Cardiac atrium fibroblast (primary cell): ENCODE data around the gene UBE3B. TPM values are rescaled to one million over a fixed set of nuclear protein-coding genes. Genes with fewer than 3 reads are reported as not detected.

Source experiments
- total RNA-seq: library from RNA; depleted of rRNA; stranded (reverse); fragments of >200 nt; gene quantifications from 2 replicates; pipeline ENCODE4 v1.2.3, GENCODE V29; 2015

UBE3B gene, protein sequence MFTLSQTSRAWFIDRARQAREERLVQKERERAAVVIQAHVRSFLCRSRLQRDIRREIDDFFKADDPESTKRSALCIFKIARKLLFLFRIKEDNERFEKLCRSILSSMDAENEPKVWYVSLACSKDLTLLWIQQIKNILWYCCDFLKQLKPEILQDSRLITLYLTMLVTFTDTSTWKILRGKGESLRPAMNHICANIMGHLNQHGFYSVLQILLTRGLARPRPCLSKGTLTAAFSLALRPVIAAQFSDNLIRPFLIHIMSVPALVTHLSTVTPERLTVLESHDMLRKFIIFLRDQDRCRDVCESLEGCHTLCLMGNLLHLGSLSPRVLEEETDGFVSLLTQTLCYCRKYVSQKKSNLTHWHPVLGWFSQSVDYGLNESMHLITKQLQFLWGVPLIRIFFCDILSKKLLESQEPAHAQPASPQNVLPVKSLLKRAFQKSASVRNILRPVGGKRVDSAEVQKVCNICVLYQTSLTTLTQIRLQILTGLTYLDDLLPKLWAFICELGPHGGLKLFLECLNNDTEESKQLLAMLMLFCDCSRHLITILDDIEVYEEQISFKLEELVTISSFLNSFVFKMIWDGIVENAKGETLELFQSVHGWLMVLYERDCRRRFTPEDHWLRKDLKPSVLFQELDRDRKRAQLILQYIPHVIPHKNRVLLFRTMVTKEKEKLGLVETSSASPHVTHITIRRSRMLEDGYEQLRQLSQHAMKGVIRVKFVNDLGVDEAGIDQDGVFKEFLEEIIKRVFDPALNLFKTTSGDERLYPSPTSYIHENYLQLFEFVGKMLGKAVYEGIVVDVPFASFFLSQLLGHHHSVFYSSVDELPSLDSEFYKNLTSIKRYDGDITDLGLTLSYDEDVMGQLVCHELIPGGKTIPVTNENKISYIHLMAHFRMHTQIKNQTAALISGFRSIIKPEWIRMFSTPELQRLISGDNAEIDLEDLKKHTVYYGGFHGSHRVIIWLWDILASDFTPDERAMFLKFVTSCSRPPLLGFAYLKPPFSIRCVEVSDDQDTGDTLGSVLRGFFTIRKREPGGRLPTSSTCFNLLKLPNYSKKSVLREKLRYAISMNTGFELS
- total RNA-seq: 36.5 and 53.6 TPM in 2 replicates

DNA sequence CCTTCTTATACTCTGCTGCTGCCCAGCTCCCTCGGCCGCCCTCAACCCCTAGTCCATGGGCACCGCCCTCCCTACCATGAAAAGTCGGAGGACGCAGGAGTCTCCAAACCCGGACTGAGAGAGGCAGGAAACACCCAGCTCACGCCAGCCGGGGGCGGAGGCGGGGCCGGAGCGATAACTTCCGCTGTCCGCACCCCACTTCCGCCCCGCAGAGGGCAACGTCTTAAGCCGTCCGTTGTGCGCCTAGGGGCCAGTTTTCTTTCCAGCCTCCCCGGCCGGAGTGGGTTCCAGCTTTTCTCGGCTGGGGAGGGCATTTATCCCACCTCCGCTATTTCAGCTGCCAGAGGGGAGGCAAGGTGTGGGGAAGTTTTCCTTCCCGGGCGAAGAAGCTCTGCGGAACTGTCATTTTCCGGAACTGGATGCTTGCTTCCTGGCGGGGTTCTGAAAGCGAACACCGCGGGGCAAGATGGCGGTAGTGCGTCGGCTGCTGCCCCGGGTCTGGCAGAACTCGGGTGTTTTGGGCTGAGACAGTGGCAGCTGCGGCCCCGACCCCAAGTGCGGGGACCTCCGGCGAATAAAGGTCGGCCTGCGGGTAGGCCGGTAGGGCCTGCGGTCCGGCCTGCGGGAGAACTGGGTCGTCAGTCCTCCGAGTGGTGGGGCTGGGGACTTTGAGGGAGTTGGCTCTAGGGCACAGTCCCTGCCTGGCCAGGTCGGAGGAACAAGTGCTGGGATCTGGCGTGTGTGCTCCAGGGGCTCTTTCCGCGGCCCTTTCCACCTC lies at the start of gene UBE3B, which contains the start of gene KCTD10:
UBE3B (plus strand) TSS at position 450 of the 778 bp plus-strand sequence. CDS start 5,918 bp downstream, outside the sequence.
KCTD10 (minus strand) TSS at position 116 of the 778 bp plus-strand sequence; CDS start at position 78, 38 bp downstream.

DNA sequence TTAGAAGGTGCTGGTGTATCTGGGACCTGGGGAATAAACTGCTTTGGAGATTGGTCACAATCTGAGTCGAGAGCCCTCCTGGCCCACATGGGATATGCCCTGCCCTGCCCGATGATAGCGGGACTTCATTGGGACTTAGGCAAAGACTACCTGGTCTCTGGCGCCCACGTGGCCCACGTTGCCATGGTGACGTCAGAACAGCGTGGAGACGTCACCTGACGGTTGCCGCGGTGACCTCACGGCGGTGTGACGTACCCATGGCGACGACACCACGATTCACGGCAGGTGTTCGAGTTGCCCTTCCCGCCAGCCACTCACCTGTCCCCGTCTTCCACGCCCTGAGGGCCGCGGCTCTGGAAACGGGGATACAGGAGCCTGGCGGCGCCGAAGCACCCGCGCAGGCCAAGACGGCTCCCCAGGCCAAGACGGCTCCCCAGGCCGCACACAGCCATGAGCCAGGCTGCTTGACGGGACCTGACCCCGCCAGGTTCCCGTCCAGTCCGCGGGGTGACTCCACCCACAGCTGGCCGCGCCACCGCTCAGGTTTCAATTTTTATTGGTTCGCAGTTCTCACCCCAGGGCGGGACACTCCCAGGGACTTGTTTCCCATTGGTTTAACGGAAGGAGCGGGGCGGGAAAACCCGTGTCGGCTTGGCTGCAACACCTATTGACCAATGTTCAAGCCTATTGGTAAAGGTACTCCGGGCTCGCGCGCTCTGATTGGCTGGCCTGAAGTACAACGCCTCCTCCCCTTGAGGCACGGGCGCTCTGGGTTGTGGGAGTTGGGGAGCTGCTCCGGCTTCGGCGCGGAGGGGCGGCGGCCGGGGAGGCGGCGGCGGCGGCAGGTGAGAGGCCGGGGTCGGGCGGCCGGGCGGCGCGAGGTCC lies 95.8 kb downstream of the UBE3B start, which contains the start of the genes MMAB and MVK:
MMAB (minus strand) TSS at position 476 of the 885 bp plus-strand sequence; CDS start at position 452, 24 bp downstream.
MVK (plus strand) TSS at position 766 of the 885 bp plus-strand sequence. CDS start 1,029 bp downstream, outside the sequence.

Other genes starting within 250 kb of the UBE3B start
- gene FOXN4, start 168.3 kb upstream of the UBE3B start, total RNA-seq: not detected in 2 replicates
- not detected in 2 replicates for gene MYO1H, start 129.7 kb upstream of the UBE3B start, total RNA-seq
- 30.5 and 36.6 TPM in 2 replicates for gene KCTD10, start 334 bp upstream of the UBE3B start, total RNA-seq
- gene MMAB, start 95.9 kb downstream of the UBE3B start, total RNA-seq: 33.6 and 51.0 TPM in 2 replicates
- gene MVK, start 96.2 kb downstream of the UBE3B start, total RNA-seq: 27.1 and 45.7 TPM in 2 replicates
- 0.72 and 1.5 TPM in 2 replicates for gene FAM222A, start 236.2 kb downstream of the UBE3B start, total RNA-seq